Stimulated activated CD4-positive, alpha-beta T cell treated with anti-CD3 and anti-CD28 coated beads, Interleukin-12 subunit alpha, Interleukin-12 subunit beta, amount 100 ng/mL, for 24 hours (primary cell): ENCODE results near the gene MBP.
"Not testable (repeated sequence)": the region's sequence is repeated elsewhere in the genome, so short reads cannot be mapped to it uniquely, and the experiment has no call there.

ENCODE experiments used
- DNase-seq, 2 experiments: peaks; one replicate each; pipeline ENCODE4 v3.0.0-alpha.2; 2020; ENCODE audit warnings: low read depth in 2 of 2

The MBP gene

GRCh38 chr18:76973520-76974266, 158.9 kb downstream of the MBP start:
- no peak for DNase-seq

DNA sequence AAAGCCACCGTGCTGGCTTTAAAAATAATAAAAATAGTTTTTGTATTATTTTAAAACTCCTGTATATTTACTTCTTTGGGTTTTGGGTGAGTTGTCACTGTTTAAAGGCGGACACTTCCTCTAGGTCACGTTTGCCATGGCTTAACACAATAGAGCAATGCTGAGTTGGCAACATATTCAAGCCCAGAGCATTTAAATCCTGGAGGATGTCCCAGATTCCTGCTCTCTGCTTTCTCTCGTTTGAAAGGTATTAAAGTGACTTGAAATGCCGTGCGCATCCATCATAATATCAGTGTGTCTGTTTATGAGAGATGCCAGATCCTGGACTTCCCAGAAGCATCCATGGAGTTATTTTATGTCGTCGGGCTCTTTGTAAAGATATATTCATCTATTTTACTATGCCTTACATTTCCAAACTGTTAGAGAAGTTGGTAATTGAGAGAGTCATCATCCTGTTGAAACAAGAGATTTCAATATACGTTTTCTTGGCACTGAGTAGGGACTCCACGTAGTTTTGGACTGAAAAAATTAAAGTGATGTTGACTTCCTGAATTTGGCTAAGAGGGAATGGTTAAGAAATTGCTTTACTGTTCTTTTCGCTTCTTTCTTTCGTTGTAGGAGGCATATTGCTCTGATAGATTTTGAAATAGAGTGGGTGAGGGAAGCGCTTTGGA, 159.6 kb downstream of the MBP start:
- no peak for DNase-seq

GRCh38 chr18:76972241-76972640, 160.3 kb downstream of the MBP start:
- DNase-seq, result no peak

GRCh38 chr18:76970770-76971559, 161.6 kb downstream of the MBP start:
- no peak for DNase-seq

- DNase-seq, result no peak
Observed at GRCh38 chr18:76967721-76968472, 164.7 kb downstream of the MBP start.

DNA sequence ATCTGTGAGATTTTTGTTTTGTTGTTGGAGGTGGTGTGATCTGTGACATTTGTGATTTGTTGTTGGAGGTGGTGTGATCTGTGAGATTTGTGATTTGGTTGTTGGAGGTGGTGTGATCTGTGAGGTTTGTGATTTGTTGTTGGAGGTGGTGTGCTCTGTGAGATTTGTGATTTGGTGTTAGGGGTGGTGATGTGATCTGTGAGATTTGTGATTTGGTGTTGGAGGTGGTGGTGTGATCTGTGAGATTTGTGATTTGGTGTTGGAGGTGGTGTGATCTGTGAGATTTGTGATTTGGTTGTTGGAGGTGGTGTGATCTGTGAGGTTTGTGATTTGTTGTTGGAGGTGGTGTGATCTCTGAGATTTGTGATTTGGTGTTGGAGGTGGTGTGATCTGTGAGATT, 165.3 kb downstream of the MBP start:
- DNase-seq, result not testable (repeated sequence)

GRCh38 chr18:76965555-76966151, 166.9 kb downstream of the MBP start:
- DNase-seq, result not testable (repeated sequence)

DNA sequence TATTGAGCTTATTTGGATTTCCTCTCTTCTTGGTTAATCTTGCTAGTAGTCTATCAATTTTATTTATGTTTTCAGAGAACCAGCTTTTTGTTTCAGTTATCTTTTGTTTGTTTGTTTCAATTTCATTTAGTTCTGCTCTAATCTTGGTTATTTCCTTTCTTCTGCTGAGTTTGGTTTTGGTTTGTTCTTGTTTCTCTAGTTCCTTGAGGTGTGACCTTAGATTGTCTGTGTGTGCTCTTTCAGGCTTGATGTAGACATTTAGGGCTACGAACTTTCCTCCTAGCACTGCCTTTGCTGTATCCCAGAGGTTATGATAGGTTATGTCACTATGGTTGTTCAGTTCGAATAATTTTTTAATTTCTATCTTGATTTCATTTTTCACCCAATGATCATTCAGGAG, 168.6 kb downstream of the MBP start:
- DNase-seq, result no peak

GRCh38 chr18:76962851-76963250, 169.7 kb downstream of the MBP start:
- no peak for DNase-seq

DNA sequence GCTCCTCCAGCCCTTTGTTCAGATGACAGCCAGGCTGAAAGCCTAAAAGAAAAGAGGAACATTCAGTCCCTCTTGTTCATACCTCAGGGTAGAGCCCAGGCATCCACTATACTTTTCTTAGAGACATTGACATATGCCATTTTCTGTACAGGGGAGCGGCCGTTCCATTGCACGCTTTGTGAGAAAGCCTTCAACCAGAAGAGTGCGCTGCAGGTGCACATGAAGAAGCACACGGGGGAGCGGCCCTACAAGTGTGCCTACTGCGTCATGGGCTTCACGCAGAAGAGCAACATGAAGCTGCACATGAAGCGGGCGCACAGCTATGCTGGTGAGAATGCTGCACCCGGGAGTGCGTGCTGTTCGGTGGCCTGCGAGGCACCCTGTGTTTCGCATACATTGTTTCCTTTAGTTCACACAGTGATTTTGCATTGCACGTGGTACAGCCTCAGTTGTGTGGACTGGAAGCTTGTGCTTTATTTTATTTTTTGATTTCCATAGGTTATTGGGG, 172.0 kb downstream of the MBP start:
- DNase-seq, result no peak

DNA sequence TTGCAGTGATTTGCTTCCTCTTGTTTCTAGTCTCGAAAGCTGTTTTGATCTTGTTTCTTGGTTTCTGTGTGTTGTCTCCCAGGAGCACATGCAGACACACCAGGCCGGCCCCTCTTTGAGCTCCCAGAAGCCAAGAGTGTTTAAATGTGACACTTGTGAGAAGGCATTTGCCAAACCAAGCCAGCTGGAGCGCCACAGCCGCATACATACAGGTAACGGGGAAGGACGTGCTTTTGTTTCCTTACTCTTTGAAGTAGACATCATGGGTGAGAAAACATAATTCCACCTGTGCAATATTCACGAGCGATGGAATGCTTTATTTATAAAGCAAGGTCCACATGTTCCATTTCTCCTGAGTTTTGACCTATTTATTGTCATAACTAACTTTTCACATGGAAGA, 173.0 kb downstream of the MBP start:
- DNase-seq, result no peak

GRCh38 chr18:76958692-76959341, 173.8 kb downstream of the MBP start:
- no peak for DNase-seq

DNA sequence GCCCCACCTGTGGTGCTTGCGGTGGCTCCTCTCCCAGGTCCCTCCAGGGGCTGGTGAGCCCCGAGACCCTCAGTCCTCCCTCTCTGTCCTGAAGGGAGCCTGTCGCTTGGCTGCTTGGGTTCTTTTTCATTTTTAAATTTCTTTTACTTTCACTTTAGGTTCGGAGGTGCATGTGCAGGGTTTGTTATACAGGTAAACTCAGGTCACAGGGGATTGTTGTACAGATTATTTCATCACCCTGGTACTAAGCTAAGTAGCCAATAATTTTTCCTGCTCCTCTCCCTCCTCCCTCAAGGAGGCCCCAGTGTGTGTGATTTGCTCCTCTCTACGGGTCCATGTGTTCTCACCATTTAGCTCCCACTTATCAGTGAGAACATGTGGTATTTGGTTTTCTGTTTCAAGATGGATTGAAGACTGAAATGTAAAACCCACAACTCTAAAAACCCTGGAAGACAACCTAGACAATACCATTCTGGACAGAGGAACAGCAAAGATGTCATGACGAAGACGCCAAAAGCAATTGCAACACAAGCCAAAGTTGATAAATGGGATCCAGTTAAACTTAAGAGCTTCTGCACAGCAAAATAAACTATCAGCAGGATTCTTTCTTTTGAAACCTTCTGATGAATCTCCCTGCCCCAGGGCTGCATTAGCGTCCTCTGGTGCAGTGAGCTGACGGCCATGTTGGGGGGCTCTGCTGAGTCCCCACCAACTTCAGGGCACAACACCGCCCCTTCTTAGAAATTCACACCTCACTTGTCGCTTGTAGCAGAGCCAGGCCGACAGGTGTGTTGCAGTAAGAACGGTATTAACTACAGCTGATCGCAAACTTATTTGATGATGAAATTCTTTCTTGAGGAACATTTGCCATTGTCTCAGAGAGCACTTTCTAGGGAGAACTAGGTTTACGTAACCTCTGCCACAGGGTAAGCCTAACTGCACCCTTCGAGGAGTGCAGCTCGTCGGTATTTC, 174.9 kb downstream of the MBP start:
- no peak for DNase-seq

- no peak for DNase-seq
Observed at GRCh38 chr18:76956648-76957047, 175.9 kb downstream of the MBP start.

GRCh38 chr18:76955524-76956170, 176.9 kb downstream of the MBP start:
- no peak for DNase-seq

DNA sequence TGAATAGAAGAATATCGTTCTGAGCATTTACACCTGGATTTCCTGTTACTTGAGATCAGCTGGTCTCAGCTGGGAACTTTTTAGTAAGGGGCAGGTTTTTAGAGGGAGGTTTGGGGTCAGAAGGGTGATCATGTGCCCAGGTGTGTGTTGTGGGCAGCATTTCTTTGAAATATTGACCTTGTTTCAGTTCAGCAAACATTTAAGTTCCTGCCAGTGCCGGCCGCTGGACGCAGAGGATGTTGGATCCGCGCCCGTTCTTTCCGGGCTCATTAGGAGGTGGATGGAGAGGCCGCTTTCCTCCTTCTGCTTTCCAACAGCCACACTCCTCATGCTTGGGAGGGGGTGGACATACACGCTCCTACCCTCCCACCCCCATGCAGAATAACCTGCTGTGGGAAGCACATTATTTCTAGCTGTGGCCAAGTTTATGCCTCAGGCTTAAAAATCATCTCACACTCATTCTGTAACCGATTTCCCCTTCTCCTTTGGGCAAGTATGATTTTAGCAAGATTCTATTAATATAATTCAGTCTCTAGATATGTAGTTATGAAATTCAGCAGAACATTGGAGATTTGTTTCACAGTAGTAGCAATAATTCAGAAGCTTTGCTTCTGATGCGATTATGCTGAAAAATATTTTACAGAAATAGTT, 178.9 kb downstream of the MBP start:
- DNase-seq, result no peak

- no peak for DNase-seq
Observed at GRCh38 chr18:76953156-76953555, 179.4 kb downstream of the MBP start.

DNA sequence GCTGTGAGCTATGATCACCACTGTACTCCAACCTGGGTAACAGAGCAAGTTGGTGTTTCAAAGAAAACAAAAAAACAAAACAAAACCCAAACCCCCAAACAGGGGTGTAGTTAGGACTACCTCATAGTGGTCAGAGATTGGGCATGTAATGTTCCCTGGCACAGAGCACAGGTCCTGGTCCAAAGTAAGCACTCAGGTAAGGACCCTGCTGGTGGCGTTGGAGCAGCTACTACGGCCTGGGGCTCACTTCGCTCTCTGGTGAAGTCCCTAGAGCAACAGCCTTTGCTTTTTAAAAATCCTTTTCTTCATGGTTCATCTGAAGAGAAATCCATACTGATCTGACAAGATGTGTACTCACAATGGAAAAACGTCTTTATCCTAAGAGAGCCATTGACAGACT, 179.8 kb downstream of the MBP start:
- DNase-seq, result no peak
